Measurements from ENCODE around the gene TTC1.

DNA sequence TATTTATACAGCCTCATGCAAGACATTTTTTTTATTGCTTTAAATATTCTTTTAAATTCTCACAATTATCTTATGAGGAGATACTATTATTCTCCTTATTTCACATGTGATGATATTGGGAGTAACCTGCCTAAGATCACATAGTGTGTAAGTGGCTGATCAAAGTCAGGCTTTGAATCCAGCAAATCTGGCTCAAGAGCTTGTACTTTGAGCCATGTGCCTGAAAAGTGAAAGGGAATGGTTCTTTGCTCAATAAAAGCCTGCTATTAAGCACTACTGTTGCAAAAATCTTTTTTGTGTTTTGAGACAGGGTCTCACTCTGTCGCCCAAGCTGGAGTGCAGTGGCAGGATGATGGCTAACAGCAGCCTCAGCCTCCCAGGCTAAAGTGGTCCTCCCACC lies 75.2 kb downstream of the TTC1 start:
- TF ChIP-seq, protein P1, sequence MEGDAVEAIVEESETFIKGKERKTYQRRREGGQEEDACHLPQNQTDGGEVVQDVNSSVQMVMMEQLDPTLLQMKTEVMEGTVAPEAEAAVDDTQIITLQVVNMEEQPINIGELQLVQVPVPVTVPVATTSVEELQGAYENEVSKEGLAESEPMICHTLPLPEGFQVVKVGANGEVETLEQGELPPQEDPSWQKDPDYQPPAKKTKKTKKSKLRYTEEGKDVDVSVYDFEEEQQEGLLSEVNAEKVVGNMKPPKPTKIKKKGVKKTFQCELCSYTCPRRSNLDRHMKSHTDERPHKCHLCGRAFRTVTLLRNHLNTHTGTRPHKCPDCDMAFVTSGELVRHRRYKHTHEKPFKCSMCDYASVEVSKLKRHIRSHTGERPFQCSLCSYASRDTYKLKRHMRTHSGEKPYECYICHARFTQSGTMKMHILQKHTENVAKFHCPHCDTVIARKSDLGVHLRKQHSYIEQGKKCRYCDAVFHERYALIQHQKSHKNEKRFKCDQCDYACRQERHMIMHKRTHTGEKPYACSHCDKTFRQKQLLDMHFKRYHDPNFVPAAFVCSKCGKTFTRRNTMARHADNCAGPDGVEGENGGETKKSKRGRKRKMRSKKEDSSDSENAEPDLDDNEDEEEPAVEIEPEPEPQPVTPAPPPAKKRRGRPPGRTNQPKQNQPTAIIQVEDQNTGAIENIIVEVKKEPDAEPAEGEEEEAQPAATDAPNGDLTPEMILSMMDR (IDR thresholded peaks at IDR 0.05): no peak
- TF ChIP-seq GABPA (IDR thresholded peaks at IDR 0.05; ENCODE audit: low read depth) (no peak), POLR2AphosphoS5 (IDR thresholded peaks at IDR 0.05; ENCODE audit: low read depth, low read length) (no peak), MXI1 (IDR thresholded peaks at IDR 0.05; ENCODE audit: low read depth, low read length) (no peak), TCF12 (IDR thresholded peaks at IDR 0.05) (no peak), FOXM1 (IDR thresholded peaks at IDR 0.05; ENCODE audit: low read depth) (no peak), EZH2phosphoT487 (IDR thresholded peaks at IDR 0.05; ENCODE audit: borderline replicate concordance, low read depth) (no peak), EP300 (IDR thresholded peaks at IDR 0.05; ENCODE audit: borderline replicate concordance in 1 of 2, low read depth in 1 of 2, low read length in 1 of 2) (no peak), RAD21 (IDR thresholded peaks at IDR 0.05; ENCODE audit: low read length) (no peak), TAF1 (IDR thresholded peaks at IDR 0.05; ENCODE audit: borderline replicate concordance, low read depth, low read length) (no peak), SMC3 (IDR thresholded peaks at IDR 0.05; ENCODE audit: low read depth, low read length) (no peak)
- TF ChIP-seq, protein P2, sequence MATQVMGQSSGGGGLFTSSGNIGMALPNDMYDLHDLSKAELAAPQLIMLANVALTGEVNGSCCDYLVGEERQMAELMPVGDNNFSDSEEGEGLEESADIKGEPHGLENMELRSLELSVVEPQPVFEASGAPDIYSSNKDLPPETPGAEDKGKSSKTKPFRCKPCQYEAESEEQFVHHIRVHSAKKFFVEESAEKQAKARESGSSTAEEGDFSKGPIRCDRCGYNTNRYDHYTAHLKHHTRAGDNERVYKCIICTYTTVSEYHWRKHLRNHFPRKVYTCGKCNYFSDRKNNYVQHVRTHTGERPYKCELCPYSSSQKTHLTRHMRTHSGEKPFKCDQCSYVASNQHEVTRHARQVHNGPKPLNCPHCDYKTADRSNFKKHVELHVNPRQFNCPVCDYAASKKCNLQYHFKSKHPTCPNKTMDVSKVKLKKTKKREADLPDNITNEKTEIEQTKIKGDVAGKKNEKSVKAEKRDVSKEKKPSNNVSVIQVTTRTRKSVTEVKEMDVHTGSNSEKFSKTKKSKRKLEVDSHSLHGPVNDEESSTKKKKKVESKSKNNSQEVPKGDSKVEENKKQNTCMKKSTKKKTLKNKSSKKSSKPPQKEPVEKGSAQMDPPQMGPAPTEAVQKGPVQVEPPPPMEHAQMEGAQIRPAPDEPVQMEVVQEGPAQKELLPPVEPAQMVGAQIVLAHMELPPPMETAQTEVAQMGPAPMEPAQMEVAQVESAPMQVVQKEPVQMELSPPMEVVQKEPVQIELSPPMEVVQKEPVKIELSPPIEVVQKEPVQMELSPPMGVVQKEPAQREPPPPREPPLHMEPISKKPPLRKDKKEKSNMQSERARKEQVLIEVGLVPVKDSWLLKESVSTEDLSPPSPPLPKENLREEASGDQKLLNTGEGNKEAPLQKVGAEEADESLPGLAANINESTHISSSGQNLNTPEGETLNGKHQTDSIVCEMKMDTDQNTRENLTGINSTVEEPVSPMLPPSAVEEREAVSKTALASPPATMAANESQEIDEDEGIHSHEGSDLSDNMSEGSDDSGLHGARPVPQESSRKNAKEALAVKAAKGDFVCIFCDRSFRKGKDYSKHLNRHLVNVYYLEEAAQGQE (IDR thresholded peaks at IDR 0.05; ENCODE audit: low read depth, low read length): no peak
- TF ChIP-seq, protein P3, sequence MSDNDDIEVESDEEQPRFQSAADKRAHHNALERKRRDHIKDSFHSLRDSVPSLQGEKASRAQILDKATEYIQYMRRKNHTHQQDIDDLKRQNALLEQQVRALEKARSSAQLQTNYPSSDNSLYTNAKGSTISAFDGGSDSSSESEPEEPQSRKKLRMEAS (IDR thresholded peaks at IDR 0.05; ENCODE audit: low read depth): no peak

Data from SK-N-SH (cell line).